Measurements from ENCODE around the gene VEZF1.

- TF ChIP-seq CTCF (IDR thresholded peaks at IDR 0.05 in 8 of 11, conservative IDR thresholded peaks at IDR 0.05 in 3 of 11), result no peak
- TF ChIP-seq POLR2AphosphoS5 (IDR thresholded peaks at IDR 0.05), result peak; percentile 54 to 83 (median 73)
These were observed 48.3 kb downstream of the VEZF1 start for GRCh38 chr17:57939797-57940196.

Data from spleen (tissue), 7 donors.